ENCODE data around the gene COIL. TPM values are rescaled to one million over a fixed set of nuclear protein-coding genes. Genes with fewer than 3 reads are reported as not detected.

Gene COIL
- total and polyA plus RNA-seq, 2 of the 13 experiments (the other 11 are each of a cell fraction or from before 2014, with no cell fraction given), result 8.1 to 29.4 TPM

- TF ChIP-seq NFKB2 (CRISPR knock-in tag; IDR thresholded peaks at IDR 0.05; ENCODE audit: borderline replicate concordance) (0 out of 2 replicates have a peak, but pooled peaks have one; percentile 14), FOXM1 (CRISPR knock-in tag; IDR thresholded peaks at IDR 0.05) (no peak), ZBTB49 (CRISPR knock-in tag; IDR thresholded peaks at IDR 0.05; ENCODE audit: borderline replicate concordance) (no peak), ZNF652 (CRISPR knock-in tag; IDR thresholded peaks at IDR 0.05; ENCODE audit: borderline replicate concordance, low read depth) (no peak), ARNTL (CRISPR knock-in tag; IDR thresholded peaks at IDR 0.05) (0 out of 2 replicates have a peak, but pooled peaks have one; percentile 40), MAF1 (CRISPR knock-in tag; IDR thresholded peaks at IDR 0.05; ENCODE audit: borderline replicate concordance) (no peak), ZNF800 (CRISPR knock-in tag; IDR thresholded peaks at IDR 0.05) (no peak), SKIL (CRISPR knock-in tag; IDR thresholded peaks at IDR 0.05; ENCODE audit: borderline replicate concordance) (peak; percentile 81), ZBTB44 (CRISPR knock-in tag; IDR thresholded peaks at IDR 0.05) (no peak), ZNF253 (CRISPR knock-in tag; IDR thresholded peaks at IDR 0.05; ENCODE audit: borderline replicate concordance) (no peak), MTA1 (CRISPR knock-in tag; IDR thresholded peaks at IDR 0.05; ENCODE audit: borderline replicate concordance) (peak; percentile 63; the same call in 1 of the 2 replicates), ZNF691 (CRISPR knock-in tag; IDR thresholded peaks at IDR 0.05; ENCODE audit: borderline replicate concordance, low read depth) (no peak), HOXA3 (CRISPR knock-in tag; IDR thresholded peaks at IDR 0.05) (peak; percentile 52), PAXIP1 (CRISPR knock-in tag; conservative IDR thresholded peaks at IDR 0.05) (peak; percentile 78)
These were observed 50.9 kb downstream of the COIL start (continued) for GRCh38 chr17:56909742-56910508.
